Activated CD4-positive, CD25-positive, alpha-beta regulatory T cell treated with anti-CD3 and anti-CD28 coated beads, Interleukin-2, amount 50 U/mL, for 72 hours (primary cell): ENCODE results near the gene USP47.

Source experiments
- DNase-seq: peaks from one replicate; pipeline ENCODE4 v3.0.0; 2021

USP47 gene

DNA sequence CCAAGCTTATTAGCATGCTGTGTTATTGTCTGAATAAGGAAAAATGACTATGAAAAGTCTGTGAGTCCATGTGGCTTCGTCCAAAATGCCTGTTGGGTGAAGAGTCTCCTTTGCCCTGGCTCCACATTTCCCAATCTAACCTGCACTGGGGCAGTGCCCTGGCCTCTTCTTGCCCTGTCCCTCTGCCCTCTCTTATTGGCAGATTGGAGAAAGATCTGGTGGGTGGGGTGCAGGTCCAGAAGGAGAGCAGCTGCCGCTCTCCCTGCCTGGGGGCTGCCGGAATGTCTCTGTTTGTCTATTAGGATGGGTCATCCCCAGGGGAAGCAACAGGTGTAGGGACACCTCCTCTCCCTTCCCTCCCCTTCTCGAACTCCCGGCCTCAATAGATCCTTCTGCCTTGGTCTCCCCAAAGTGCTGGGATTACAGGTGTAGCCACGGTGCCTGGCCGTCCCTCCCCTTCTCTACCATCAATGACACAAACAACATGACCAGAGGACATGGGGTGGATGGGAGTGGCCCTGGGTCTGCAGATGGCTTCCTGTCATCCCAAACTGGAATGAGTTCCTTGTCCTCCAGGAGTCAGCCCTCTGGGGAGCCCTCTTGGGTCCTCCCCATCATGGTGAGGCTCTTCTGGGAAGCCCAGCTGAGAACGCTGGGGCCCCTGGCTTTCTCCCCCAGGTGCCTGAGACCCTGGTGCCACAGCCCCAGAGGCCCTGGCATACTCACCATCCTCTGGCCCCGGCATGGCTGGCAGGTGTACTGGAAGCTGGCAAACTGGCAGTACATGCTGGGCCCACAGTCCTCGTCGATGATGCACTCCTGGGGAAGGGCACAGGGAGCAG lies 126.1 kb downstream of the USP47 start:
- DNase-seq, result no peak

DNA sequence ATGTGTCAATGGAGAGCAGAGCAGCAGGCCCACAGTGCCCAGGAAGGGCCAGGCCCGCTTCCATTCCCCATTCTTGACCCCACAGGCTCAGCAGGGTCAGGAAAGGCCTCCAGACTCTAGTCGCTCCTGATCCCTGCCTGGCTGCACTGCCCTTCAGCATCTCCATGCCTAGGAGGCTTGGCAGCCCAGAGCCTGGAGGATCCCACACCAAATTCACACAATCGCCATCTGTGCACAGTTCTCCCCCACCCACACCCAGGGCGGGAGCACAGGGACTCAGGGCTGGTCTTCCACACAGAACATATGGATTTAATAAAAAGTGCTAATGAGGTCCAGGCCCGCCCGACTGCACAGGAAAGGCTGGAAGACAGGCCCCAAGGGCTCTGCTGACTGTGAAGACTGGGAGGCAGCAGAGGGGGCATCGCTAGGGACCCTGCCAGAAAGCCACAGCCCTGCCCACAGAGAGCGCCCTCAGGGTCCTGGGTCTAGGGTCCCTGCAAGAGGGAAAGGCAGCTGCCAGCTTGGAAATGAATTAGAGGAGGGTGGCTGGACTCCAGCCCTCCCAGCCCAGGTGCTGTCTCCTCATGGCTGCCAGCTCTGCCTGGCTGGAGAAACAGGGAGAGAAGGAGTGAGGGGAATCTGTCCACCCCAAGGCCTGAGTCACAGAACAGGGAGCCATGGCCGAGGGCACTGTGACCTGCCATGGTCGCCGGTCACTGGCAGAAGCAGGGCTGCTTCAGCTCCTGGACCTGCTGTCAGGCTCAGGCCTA lies 126.9 kb downstream of the USP47 start:
- no peak for DNase-seq

DNA sequence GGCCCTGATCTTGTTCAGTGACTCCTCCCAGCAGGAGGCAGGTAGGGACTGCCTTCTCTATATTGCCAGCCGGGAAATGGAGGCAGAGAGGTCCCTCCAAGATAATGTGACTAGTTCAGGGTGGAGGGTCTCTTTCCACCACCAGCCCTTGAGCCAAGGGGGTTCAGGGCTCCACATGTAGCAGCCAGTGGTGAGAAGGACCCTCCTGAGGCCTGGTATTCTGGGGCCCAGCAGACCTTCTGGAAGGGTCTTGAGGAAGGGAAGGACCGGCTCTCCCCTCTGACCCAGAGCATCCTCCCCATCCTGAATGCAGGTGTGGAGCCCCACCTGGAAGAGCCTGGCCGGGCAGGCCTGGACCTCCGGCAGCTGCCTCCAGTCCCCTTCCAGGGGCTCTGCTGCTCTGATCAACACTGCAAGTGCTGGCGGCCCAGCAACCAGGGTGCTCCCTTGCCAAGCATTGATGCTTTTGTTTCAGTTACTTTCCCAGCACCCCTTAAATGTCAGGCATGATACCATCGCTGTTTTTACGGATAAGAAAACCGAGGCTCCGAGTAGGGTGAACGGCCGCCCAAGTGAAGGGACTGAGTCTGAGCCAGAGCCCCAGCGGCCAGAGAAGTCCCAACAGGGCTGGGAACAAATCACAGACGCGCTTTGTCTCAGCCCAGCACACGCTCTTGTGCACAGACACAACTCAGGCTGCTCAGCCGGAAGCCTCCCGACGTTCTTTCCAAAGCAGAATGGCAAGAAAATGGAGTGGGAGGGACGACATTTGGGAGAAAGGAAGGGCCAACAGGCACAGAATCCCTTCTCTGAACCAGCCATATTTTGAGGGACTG lies 127.8 kb downstream of the USP47 start:
- DNase-seq, result no peak

DNA sequence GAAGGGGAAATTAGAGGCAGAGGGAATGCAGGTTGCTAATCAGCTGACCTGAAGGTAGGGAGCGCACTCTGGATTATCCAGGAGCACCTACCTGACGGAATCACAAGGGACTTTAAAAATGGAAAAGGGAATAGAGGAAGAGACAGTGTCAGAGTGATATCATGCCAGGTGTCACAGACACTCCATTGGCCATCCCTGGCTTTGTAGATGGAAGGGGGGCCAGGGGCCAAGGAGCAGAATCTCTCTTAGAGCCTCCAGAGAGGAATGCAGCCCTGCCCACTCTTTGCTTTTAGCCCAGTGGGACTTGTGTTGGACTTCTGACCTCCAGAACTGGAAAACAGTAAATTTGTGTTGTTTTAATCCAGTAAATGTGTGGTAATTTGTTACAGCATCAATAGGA lies 128.8 kb downstream of the USP47 start:
- no peak for DNase-seq

DNA sequence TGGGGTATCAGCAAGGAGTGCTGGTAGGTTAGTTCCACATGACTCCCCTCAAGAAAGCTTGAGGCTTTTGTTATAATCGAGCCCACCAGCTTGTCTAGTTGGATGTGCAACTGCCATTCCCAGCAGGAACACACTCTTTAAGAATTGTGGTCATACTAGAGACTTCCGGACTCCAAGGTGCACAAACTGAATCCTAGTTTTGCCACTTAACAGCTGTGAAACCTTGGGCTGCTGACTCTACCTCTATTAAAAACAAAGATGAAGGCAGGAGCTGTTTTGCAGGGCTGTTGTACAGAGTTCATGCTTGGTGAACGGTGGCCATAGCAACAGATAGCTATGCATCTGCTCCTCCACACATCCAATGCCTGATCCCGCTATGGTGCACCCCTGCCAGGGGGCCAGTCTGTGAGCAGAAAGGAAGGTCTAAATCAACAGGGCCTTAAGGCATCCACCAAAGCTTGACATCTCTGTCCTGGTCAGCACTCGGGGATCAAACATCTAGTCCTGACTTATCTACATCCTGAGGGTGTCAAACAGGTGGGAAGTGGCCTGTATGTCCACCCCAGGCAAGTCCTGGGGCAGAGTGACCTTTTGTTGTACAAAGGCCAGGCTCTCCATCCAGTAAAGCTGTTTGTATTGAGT lies 130.3 kb downstream of the USP47 start:
- no peak for DNase-seq

DNA sequence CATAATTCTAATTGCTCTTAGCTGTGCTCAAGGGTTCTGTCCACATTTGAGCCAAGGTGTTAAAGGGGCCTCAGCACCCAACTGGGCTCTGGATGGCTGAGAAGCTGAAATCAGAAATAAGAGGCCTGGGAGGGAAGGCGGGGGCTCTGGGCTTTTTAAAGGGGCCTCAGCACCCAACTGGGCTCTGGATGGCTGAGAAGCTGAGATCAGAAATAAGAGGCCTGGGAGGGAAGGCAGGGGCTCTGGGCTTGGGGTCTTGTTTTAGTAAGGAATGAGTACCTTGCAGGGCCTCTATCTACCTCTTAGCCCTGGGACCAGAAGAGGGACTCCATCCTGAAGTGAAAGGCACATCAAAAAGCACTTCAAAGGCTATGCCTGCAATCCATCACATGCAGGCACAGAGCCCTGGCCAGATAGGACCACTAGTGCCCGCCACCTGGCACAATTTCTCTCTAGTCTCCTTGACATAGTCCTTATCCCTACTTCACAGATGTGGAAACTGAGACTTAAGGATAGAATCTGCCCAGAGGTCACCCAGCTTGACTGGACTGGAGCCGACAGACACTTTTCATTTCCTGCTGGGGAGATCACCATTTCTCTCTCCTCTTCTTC lies 131.1 kb downstream of the USP47 start:
- no peak for DNase-seq

DNA sequence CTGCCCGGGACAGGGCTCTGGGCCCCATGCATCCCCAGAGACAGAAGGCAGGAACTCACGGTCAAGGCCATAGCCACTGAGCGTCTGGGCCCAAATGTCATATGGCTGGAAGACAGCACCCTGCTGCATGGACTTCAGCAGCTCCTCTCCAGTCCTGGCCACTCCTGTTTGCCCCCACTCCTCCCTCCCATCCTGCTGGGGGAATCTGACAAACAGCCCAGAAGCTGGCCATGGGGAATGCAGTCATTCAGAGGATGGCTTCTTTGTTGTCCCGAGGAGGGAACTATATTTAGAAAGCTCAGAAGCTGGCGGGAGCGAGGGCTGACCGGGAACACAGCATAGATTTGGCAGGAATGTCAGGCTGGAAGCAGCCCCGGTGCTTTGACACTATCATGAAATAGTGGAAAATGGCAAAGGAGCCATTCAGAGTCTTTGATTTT lies 131.6 kb downstream of the USP47 start:
- no peak for DNase-seq

DNA sequence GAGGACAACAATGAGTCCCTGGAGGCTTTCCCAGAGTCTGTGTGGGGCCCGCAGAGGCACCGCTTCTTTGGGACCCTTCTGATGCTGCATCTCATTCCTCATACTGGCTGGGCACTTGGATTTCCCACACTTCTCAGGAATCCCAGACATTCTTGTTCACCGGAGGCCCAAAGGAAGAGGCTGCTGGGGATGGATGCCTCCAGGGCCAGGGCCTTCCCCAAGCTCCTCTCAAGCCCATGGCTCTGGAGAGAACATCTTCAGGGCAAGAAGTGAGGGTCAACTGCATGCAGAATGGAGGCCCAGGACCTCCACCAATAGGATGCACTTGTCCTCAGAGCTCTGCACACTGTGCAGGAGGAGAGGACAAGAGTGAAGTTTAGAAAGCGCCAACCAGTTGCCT lies 132.1 kb downstream of the USP47 start:
- no peak for DNase-seq

DNA sequence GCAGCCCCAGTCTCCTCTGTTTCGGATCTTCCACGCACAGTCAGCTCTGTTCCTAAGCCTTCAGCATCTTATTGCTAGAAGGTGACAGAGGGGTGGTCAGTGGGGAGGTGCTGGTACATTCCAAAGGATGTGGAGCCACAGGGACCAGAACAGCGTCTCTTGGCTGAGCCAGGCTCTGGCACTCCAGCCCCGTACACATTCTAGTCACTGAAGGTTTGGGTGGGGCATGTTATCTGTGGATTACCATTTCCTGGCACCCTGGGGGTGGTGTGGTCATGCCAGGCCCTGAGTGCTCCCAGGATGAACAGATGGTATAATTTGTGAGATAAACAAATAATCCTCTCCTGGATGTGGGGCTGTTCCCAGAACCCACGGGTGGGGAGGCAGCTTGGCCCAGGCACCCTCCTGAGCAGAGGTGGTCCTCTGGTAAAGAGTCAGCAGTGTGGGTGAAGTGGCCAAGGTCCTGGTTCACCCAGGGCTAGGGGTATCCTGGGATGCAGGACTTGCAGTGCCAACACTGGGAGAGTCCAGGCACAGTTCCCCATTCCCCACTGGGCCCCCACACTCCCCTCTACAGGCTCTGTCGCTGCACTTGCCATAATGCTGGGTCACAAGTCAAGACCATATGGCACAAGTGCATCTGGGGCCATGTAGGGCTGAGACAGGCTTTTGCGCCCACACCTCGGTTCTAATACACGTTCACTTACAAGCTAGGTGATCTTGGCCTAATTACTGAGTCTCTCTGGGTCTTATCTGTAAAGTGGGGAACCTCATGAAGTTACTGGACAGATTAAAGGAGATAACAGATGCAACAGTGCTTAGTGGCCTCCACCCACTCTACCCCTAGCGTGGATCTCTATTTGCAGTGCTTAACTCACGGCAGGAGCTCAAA lies 133.7 kb downstream of the USP47 start:
- DNase-seq, result no peak

DNA sequence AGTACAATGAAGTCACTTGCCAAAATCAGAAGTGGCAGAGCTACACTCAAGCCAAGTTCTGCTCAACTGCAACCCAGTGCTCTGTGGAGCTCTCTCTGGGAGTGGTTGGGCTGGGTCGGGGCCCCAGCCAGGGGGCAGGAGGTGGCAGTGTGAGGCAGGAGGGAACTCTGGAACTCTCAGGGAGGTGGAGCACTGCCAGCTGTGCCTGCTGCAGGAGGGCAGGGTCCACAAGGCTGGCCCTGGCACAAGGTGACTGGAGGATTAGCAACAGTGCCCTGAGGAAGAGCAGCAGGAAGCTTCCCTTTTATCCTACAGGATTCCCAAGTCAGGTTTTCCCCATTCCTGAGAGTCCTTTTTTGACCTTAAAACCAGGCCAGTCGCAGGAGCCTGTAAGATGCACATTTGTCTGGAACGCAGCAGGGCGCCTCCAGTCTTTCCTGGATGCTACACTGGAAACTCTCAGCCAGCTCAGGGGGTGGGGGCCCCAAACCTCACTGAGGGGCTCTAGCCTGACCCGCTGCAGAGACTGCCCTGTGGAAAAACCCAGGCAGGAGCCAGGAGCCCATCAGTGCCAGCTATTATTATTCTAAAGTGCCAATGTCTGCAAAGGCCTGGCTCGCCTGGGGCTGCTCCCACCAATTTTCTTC lies 134.8 kb downstream of the USP47 start:
- DNase-seq, result no peak

DNA sequence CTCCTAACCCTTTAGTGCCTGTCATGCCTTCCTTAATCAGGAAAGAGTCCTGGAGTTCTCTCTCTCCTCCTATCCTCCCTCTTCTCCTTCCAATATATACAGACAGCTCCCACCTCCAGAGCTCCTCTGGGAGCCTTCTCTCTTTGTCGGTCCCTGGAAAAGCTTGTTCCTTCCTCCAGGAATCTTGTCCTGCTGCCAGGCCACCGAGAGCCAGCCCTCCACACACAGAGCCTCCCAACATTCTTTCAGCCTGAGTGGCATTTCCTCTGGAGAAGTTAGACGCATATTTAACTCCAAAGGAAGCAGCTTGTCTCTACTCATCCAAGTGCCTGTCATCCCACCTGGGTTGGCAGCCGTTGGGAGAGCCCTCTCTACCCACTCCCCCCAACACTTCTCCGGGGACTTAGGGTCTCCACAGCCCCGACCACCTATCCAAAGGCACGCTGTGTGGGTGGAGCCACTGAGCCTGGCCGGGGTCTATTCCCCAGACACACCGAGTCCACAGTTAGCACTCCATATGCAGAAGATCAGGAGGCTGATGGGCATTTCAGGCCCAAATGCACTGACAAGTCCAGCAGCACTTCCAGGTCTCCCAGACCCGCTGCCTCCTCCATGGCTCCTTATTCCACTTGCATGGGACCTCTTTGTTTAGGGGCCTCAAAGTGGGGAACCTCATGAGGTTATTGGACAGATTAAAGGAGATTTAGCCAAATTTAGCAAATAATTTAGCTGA lies 135.6 kb downstream of the USP47 start:
- no peak for DNase-seq

DNA sequence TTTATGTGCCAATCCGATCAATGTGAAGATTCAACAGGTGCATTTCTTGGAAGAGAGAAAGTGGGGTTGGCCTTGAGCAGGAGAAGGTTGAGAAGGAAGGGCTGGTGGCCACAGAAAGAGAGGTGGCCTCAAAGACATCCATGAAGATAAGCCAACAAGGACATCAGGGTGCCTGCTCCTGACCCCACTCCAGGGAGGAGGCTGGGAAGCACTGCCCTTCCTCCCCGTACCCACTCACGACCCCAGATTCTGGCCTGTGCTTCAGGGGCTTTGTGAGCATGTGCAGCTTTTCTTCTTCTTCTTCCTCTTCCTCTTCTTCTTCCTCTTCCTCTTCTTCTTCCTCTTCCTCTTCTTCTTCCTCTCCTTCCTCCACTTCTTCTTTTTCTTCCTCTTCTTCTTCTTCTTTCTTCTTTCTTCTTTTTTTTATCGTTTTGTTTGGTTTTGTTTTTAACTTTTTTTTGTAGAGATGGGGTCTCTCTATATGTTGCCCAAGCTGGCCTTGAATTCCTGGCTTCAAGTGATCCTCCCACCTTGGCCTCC lies 136.4 kb downstream of the USP47 start:
- no peak for DNase-seq

DNA sequence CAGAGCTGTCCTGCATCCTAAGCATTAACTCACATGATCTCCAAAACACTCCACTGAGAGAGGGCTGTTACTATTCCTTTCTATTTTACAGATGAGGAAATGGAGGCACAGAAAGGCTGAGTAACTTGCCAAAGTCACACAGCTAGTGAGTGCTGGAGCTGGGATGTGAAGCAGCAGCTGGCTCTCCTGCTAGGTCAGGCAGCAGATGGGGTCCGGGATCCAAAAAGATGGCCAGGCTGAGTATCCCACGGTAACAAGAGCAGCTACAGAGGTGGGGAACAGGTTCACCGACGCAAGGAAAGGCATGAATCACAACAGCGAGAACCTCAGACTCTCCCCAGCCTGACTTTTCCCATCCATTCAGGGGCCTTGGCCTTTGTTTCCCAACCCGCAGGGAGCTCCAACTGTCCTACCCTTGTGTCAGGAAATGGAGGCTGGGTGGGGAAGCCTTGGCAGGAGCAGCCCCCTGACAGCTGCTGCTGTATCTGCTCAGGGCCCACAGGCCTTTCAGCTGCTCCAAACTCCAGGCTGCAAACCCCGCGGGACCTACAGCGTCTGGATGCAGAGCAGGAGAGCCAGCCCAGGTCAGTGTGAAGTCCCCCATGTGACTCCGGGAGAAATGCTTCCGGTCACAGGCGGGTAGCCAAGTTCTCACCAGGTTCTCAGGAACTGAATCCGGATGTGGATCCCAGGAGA lies 137.2 kb downstream of the USP47 start:
- DNase-seq, result no peak

DNA sequence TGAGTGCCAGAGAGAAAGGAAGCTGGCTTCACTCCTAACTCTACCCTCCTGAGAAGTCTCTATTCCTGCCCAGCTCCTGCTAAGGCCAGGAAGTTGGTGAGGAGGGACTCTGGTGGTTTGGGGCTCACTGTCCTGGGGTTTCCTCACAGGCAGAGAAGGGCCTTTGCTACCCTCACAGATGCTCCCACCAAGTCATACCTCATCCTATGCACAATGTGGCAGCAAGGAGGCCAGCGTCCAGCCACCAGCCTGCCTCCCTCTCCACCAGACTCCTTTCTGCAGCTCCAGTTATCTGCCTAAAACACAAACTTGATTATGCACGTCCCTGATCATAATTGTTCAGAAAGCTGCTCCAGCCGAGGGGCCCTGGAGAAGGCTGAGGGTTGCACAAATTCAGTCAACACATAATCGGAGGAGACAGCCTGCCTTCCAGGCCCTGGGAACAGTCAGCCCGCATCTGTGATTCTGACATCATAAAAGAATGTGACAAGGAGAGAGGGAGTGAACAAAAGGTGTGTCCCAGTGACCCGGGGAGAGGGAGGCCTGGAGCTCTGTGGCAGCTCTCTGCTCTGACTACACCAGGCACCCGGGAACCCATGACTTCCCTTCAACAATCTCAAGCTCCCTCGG lies 137.8 kb downstream of the USP47 start:
- DNase-seq, result no peak

DNA sequence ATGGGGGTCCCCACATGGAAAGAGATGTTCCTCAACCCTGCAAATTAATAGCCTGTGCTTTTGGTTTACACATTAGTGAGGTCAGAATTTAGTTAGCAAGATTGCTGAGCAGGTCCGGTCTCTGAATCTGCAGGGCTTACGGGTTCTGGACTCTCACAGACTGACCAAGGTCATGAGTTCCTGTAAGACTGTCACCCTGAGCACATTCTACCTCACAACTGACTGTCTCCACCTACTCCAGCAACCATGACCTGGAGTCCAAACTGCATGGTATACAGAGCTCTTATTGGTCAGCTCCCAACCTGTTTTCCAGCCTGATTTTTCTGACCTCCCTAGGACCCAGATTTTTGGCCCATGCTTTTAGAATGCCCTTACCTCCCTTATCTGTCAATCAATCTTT lies 138.4 kb downstream of the USP47 start:
- DNase-seq, result no peak

DNA sequence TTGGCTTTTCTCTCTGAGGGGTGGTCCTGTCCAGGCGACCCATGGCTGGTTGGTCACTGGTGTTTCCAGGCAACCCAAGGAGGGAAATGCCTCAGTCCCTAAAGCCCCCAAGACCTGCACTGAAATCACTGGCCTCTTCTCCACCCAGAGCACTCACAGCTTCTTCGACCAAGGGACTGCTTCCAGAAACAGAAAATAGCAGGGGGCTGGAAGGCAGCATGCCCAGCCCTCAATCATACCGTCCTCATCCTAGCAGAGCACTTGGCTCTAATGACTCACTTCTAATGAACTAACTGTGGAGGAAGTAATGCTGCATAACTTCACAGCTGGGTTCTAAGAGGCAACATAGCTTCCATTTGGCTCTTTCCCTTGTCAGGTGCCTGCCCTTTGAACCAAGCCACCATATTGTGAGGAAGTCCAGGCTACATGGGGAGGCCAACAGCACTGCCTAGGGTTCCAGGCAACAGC lies 139.1 kb downstream of the USP47 start:
- no peak for DNase-seq

DNA sequence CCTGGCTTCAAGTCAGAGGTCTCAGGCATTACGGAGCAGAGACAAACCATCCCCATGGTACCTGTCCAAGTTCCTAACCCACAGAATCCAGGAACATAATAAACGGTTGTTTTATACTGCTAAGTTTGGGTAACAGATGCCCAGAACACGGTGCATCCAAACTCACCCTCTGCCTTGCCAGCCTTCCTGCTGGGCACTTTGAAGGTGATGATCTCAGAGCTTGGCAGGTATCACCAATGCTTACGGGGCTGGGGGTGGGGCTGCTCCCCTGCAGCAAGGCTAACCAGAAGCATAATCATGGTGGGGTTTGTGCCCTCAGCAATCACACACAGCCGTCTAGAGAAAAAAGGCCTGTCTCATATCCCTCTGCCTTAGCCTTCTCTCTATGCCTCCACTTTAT lies 139.6 kb downstream of the USP47 start:
- DNase-seq, result no peak

DNA sequence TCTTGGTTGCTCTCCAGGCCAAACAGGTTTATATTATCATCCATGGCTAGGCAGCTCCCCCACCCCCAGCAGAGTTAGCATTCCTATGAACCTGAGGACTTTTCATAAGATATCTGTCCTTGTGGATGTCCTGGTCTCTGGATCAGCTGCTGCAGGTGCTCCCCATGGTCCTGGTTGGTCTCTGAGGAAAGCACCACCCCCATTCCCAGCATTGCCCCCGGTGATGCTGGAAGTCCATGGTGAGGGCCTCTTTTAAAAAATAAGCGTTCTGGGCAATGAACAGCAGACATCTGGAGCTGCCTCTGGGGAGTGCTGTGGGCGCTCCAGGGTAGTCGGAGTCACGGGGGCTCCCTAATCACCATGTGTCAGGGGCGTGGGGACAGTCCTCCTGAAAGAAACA lies 140.1 kb downstream of the USP47 start:
- no peak for DNase-seq

DNA sequence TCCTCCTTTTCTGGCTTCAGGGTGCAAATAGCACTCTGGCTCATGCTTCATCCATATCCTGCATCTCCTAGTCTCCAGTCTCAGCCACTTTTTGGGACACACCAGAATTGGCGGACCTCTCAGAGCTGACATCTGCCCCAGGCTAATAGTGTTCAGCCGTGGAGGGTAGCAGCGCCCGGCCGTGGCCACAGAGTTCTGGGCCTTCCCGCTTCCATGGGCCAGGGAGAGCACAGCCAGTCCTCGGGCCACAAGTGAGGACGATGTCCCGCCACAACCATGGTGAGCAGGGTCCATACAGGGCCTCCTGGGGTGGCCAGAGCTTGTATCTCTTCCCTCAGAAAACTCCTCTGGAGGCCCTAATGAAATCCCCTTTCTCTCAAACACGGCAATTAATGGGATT lies 140.7 kb downstream of the USP47 start:
- DNase-seq, result no peak
